DMS114 treated with DMSO at 0.1 percent for 48 hours (cell line): ENCODE results near the gene XAGE2.
"Not testable (repeated sequence)": the region's sequence is repeated elsewhere in the genome, so short reads cannot be mapped to it uniquely, and the experiment has no call there.

ENCODE experiments used
- DNase-seq: peaks from one replicate; lab custom pipeline; 2025; ENCODE audit not compliant: unreplicated experiment; lab: John Stamatoyannopoulos, UW

The XAGE2 gene, protein sequence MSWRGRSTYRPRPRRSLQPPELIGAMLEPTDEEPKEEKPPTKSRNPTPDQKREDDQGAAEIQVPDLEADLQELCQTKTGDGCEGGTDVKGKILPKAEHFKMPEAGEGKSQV

GRCh38 chrX:52368368-52369055, at the start of gene XAGE2:
Gene XAGE2 (plus strand): TSS chrX:52369021. CDS start chrX:52370015, 994 bp downstream.
- no peak for DNase-seq

- DNase-seq: no peak
Measured at GRCh38 chrX:52337410-52337809, 31.4 kb upstream of the XAGE2 start.

DNA sequence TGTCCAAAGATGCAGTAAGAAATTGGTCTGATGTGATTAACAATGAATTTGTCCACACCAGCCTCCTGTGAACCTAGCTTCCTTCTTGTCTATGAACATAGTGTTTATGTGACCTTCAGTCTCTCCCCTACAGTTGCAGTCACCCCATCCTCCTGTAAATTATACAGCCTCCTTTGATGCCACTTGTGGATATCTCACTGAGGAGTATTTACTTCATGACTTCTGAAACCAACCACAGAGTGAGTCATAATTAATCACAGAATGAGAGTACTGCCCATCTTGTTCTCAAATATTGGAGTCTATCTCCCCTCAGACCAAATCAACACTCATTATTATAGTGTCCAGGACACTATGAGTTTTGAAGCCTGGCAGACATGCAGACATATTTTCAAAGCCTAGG, 27.3 kb upstream of the XAGE2 start:
- DNase-seq: no peak

- DNase-seq: not testable (repeated sequence)
Measured at GRCh38 chrX:52343131-52343530, 25.7 kb upstream of the XAGE2 start.

- peak; percentile 0 for DNase-seq
Measured at GRCh38 chrX:52345402-52345801, 23.4 kb upstream of the XAGE2 start.

GRCh38 chrX:52346174-52347165, 22.4 kb upstream of the XAGE2 start:
- no peak for DNase-seq

DNA sequence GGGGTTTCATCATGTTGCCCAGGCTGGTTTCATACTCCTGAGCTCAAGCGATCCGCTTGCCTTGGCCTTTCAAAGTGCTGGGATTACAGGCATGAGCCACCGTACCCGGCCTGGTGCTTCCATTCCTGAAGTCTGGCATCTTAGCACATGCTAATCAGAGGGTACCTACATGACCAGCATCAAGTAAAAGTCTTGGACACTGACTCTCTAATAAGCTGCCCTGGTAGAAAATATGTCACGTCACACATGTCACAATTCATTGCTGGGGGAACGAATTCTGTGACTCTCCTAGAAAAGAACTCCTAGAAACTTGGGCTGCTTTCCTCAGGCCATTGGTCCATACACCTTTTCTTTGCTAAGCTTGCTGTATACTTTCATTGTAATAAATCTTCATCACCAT, 19.1 kb upstream of the XAGE2 start:
- no peak for DNase-seq

DNA sequence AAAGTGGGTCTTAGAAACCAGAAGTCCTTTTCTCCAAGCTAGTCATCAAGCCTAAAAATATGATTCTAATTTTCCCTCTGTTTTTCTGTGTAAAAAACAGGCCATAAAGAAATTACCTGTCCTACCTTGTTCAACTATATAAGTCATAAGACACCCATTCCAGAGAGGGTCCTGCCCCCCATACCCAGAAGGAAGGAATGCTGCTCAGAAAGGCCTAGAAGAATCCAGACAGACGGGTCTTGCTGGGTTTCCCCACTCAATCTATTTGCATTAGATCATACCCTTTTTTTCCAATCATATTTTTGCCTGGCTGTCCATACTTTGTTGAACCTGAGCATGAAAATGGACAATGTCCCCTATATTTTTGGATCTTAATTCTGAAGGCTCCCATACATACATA, 16.3 kb upstream of the XAGE2 start:
- DNase-seq: no peak

DNA sequence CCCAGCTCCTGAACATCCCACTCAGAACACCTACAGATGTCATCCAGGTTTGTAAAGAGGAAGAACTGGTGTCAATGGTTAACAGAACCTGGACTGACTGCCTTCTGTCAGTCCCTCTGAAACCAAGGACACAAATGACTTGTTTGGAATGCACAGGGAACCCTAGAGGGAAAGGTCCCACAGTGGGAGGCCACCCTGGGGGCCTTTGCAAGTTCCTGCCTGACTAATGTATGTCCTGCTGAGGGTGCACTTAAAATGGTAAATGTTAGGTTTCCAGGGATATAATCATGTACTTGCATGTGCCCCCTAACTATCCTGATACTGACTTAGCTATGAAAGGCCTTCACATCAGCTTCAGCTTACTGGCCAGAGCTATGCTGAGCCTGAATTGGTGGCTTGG, 15.0 kb upstream of the XAGE2 start:
- no peak for DNase-seq

DNA sequence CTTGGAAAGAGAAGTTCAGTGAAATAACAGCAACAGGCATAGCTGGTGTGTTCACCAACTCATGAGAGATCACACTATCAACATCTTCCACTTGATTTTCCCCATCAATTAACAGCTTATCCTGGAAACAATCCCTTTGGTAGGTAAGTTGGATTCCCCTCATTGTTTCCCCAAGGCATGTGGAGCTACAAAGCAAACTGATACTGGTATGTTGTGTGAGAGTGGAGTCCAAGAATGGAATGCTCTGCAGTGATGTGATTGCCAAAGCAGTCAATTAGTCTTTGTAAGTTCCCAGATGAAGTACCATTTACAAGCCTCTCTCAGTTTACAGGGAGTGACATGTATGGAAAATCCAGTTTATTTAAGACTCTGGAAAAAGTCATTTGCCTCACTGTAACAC, 13.7 kb upstream of the XAGE2 start:
- DNase-seq: no peak

DNA sequence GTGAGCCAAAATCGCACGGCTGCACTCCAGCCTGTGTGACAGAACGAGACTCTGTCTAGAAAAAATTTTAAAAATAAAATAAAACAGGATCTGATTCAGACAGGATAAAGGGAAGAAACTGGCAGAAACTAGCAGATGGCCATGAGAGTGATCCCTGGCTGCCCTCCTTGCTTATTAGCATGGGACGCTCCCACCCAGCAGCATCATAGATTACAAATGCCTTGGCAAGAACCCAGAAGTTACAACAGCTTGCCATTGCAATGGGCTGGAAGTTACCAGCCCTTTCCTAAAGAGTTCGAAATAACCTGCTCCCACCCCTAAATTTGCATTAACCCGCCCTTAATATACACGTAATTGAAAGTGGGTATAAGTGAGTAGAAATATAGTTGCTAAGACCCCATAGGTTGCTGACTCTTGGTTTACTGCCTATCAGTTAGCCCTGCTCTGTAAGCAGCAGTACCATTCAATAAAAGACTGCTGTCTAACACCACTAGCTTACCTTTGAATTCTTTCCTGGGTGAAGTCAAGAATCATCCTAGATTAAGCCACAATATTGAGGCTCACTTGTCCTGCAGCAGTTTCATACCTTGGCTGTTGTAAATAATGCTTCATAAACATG, 9.1 kb upstream of the XAGE2 start:
- DNase-seq: no peak

DNA sequence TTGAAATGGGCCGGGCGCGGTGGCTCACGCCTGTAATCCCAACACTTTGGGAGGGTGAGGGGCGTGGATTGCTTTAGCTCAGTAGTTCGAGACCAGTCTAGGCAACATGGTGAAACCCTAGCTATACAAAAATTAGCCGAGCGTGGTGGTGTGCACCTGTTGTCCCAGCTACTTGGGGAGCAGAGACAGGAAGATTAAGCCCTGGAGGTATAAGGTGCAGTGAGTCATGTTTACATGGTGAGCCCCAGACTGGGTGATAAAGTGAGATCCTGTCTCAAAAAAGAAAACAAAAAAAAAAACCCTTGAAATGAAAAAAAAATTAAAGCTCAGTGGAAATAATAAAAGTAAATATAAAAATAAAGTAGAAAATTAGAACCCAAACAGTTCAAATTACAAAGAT, 6.9 kb upstream of the XAGE2 start:
- DNase-seq: no peak

GRCh38 chrX:52363247-52363883, 5.5 kb upstream of the XAGE2 start:
- no peak for DNase-seq

GRCh38 chrX:52378870-52379269, 10.0 kb downstream of the XAGE2 start:
- DNase-seq: no peak

GRCh38 chrX:52380993-52381392, 12.2 kb downstream of the XAGE2 start:
- no peak for DNase-seq

DNA sequence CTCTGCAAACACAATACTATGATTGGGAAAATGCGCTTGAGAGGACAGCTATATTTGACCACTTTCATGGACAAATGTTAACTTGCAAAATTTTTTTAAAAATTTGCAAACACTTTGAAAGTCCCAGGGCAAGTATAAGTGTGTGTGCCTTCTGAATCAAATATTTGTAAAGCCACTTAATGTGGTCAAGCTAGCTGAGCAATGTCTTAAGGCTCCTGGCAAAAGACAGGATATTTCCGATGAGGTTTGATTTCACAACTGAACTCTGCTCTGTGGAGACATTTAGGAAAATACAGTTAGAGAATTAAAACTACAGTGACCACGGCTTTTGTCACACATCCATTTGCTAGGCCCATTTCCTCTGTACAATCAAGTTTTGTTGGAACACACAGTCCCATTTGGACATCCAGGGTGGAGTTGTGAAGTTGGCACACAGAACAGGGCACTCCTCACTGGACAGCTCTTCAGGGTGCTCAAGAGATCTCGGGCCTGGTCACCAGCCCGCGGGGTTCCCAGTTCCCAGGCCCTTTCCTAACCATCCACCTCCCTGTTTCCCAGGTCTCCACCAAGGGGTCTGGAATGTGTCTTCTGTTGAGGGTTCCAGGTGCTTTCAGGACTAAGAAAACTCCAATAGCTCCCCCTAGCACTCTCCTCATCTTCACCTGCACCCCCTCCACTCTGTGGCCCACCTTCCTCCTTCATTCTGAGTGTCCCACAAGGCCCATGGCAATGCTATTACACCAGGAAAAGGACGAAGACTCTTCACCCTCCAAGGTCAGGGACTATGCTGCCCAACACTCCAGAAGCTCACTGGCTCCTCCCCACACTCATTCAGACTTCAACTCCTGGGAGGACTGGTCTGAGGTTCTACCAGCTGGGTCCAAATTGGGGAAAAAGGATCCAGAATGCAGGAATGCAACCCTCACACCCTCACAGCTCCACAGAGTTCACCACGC, 41.9 kb downstream of the XAGE2 start:
- DNase-seq: no peak

- no peak for DNase-seq
Measured at GRCh38 chrX:52415304-52415703, 46.5 kb downstream of the XAGE2 start.

- DNase-seq: no peak
Measured at GRCh38 chrX:52416816-52417215, 48.0 kb downstream of the XAGE2 start.

- no peak for DNase-seq
Measured at GRCh38 chrX:52420824-52421443, 52.1 kb downstream of the XAGE2 start.
